ENCODE results near the gene POU2F2.

- TF ChIP-seq CTCF (conservative IDR thresholded peaks at IDR 0.05) = no peak
- TF ChIP-seq ZFX (IDR thresholded peaks at IDR 0.05) = no peak
Measured at GRCh38 chr19:42091300-42091699, 40.9 kb downstream of the POU2F2 start.

All from C4-2B (cell line).